HG02943 (cell line): Measurements from ENCODE around the gene DPP4.

ENCODE experiments used
- ATAC-seq: cut with Tn5 transposase; IDR thresholded peaks from one replicate; pipeline ENCODE4 v1.9.1; 2021; ENCODE audit warnings: mild to moderate bottlenecking, low read depth, moderate library complexity; ENCODE audit not compliant: unreplicated experiment

Gene DPP4

DNA sequence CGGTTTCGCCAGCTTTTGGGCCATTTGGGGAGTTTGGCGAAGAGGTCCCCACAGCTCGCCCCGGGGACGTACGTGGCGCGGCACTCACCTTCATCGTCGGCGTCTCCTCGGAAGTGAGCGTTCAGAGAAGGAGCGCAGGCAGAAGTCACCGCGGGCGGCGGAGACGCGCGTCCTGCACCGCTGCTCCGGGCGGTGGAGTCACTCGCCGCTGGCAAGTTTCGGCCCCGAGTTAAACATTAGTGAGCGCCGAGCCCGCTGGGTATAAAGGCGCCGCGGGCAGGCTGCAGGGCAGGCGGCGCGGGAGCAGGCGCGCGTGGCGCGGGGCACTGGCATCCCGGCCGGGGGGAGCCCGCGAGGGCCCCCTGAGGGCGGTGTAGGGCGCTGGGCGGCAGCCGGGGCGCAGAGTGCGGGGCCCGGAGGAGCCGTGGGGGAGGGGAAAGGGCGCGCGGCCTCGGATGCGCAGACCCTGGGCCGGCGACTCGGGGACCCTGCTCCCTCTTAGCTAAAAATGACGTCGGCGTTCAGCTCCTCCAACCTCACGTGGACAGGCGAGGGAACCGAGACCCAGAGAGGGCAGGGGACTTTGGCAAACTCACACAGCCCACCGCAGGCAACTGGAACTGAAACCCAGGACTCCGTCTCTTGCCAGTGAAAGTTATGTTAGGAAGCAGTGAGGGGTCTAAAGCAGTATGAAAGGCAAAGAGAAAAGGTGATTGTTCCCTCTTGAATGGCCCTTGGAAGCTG, at the start of gene DPP4:
DPP4 (minus strand) TSS at position 328 of the 744 bp plus-strand sequence; CDS start at position 94, 234 bp downstream.
- ATAC-seq = peak; percentile 96

DNA sequence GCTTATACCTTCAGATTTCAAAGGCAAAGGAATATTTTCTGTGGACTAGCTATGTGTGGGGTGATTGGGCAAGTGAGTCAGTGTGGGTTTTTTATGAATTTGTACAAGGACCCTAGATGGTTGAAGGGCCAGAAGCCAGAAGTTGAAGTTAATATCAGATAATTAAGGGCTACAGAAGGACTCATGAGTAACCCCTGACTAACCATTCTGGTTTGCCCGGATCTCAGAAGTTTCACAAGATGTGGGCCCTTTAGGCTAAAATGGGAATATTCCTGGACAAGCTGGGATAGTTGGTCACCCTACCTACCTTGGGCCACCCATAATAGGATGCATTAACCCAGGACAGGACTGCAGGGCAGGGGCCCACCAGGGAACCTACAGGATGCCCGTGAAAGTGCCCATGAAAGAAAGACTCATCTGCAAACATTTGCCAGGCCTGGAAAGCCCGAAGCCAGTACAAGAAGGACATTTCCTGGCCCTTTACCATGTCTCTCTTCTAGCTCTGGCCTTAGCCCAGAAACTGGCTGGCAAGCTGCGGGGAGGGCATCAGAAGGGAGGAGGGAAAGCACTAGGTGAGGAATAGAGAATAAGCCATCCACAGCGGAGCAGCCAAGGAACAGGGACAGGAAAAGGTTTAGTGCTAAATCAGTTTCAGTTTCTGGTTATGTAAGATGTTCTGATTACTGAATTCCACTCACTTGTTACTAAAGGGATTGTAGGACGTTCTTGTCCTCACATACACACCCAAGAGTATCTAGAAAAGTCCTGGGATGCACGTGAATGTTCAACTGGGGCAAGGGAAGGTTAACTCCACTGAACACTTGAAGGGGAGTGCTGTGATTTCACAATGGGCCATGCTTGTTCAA, 44.4 kb upstream of the DPP4 start:
- no peak for ATAC-seq

DNA sequence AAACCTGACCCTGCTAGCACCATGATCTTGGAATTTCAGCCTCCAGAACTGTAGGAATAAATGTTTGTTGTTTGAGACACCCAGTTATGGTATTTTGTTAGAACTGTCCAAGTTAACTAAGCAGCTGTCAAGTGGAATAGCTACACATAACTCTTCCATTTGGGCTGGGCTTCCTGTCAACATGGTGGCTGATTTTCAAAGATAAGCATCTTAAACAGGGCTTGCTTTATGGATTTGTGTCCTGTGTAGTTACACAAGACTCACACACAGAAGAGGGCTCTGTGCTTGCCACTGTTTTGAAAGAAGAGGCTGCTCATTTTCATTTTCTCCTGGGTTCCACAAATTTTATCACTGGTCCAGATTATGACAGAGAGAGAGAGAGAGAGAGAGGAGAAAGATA, 42.3 kb upstream of the DPP4 start:
- no peak for ATAC-seq

GRCh38 chr2:162115076-162115475, 41.1 kb upstream of the DPP4 start:
- no peak for ATAC-seq

DNA sequence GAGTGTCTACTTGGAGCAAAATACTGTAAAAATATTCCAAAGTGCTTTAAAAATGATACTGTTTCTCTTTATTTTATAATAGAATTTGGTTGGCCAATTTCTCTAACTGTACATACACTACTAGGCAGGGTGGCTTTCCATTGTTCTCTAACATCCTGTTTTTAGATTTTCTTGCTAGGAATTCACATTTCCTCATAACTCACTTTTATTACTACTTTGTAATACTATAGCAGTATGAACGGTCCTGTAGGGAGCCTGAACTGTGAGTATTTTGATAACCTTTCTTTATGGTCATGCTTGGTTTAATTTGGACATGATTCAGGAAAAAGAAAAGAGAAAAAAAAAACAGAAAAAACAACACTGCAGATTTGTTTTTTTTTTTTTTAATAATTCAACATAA, 40.3 kb upstream of the DPP4 start:
- ATAC-seq = no peak

DNA sequence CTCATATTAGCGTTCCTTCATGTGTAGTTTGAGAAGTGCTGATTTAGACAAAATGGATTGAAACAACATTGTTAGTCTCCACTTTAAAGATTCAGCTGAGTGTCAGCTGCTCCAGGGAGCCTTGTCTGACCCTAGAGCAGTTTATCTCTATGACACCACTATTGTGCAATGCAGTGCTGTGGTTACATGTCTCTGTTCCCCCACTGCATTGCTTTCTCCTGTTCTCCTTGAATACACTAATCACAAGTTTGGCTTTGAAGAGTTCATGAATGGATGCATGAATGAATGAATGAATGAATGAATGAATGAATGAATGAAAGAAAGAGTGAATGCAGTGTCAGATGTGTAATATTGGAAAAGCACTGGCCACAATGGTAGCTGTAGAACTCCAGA, 39.8 kb upstream of the DPP4 start:
- ATAC-seq = no peak

DNA sequence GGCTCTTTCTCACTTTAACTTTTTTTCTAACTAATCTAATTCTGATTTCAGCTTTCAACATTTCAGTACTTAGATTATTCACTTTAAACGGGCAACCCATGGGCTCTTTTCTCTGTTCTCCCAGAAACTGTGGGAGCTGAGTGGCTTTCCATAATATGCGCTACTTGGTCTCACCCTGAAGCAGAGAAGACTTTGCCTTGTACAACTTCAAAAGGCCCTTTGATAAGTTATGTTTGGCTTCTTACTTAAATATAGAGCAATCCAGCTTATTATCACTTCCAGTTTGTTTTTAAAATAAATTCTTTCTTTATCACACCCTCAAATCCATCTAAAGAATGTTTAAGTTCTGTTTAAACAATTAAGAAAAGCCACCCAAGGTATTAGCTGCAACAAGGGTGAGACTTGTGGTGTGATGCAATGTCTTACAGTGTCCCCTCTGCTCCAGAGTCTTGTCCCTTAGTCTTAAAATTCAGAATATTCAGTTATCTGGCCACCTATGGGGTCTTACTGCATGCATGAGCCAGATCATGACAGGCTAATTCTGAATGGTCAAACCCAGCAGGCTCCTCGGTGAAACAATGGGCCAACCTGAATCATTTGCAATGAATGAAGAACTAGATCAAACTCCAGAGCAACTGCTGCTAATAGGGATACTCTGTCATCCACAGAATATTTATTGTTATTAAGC, 39.2 kb upstream of the DPP4 start:
- no peak for ATAC-seq

DNA sequence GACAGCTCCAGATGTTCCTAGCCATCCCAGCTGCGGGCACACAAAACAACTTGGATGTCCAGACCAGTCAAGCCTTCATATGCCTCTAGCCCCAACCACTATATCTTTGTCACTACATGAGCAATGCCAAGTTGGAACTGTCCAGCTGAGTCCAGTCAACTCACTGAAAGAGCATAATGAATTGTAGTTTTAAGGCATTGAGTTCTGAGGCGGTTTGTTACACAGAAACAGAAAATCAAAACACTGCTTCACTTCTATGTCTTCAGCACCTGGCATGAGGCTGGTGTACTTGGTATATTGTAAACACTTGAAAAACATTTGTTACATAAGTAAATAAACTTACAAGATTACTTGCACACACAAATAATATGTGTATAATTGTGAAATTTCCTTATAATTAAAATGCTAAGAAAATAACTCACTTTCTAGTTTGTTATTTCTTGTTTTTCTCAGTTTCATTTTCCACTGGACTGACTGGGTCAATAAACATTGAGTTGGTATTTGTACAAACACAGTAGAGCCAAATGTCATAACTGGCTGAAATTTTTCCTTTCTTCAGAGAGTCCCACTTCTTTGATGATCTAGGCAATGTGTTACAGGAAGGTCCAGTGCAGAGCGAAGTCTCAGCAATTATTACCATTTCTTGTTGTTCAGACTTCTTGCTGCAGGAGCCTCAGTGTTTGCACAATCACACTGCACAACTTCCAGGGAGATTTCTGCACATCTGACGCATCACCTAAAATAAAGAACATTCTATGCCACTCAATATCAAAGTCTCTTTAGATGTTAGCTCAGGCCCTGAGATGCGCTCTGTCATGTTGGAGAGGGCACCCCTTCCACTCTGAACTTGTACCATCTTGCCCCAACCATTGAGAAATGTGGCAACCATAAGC, 38.2 kb upstream of the DPP4 start:
- ATAC-seq = no peak

DNA sequence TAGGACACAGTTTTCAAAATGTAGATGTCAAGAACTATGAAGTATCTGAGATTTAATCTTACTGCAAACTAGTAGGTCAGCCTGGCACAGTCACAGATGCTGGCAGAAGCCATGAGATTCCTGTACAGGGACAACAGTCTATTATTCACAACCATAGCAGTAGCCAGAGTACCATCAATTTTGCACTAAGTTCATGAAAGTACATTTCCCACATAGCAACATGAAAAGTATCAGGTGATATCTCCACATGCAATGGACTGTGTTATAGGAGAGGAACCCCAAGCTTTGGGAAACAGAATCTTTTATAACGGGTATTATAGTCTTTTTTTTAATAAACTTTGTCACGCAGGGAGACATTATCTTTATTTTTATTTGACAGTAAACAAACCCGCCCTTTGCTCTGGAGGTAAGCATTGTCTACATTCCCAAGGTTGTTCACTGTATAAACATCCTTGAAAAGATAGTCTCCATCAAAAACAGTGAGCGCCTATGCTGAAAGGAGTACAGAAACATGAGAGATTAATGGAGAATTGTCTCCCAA, 33.4 kb upstream of the DPP4 start:
- no peak for ATAC-seq

DNA sequence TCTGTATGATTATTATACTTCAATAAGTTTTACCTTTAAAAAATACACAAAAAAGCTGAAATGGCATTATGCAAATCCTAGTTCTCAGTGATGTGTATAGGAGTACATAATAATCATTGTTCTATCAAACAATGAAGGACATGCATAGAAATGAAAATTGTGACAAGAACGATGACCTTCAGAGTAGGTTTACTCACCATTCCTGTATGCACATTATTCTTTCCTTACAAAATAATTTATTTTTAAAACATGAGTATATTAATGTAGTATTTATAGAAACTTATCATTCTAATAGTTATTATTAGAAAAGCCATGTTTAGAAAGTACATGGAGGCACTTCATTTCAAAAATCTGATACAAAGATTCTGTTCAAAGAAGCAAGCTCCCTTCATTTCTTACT, 32.7 kb upstream of the DPP4 start:
- ATAC-seq = no peak

GRCh38 chr2:162106146-162106551, 32.1 kb upstream of the DPP4 start:
- ATAC-seq = no peak

DNA sequence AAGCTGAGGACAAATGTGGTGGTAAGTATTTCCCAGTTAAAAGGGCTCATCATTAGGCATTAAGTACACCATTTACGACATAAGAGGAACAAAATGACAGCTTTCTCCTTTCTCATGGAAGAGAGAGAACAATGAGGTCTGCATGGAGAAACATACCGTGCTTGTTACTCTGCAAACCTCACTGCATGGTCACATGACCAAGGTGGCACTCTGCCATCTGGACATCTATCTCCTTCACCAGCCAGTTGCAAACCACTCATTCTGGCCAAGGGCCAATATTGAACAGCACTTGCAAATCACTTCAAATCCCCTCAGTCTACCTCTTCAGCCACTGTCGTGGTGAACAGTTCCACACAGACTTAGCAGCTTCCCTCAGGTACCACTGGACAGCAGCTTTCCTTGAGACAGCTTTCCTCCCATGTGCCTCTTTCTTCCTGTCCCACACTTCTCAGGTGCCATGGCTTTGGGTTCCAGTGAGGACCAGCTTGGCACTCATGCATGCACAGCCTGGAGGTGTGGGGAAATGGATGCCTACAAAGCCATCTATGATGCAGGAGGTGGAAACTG, 29.5 kb upstream of the DPP4 start:
- no peak for ATAC-seq

DNA sequence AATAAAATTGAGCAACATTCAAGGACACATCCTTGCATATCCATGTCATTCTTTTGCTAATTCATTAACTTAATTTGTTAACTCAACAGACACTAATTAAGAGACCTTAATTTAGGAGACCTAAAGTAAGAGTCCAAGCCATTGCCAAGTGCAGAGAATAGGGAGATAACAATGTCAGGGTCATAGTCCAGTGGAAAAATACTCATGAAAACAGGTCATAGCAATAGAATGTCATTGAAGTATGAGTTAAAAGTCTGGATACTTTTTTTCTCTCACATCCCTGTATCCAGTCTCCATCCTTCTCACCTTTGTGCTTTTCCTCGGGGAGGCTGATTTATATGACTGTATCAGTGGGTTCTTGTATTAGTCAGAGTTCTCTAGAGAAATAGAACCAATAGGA, 26.6 kb upstream of the DPP4 start:
- no peak for ATAC-seq

DNA sequence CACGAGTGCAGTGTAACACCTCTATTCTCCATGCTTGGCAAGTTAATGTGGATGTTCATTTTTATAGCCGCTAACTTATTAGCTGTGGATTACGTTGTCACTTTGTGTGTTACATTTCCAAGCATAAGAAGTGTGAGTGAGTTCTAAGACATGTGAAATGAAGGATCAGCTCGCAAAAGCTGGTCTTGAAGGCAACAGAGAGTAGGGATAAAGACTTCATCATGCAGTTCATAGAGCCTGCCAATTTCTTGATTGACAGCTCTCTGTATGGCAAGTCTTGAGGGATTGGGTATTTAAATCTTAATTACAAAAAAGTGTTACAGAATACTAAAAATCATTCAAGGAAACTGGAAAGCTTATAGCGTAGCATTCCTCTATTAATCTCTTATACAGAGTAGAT, 25.8 kb upstream of the DPP4 start:
- ATAC-seq = no peak

- ATAC-seq = no peak
Measured at GRCh38 chr2:162092658-162093556, 18.9 kb upstream of the DPP4 start.

DNA sequence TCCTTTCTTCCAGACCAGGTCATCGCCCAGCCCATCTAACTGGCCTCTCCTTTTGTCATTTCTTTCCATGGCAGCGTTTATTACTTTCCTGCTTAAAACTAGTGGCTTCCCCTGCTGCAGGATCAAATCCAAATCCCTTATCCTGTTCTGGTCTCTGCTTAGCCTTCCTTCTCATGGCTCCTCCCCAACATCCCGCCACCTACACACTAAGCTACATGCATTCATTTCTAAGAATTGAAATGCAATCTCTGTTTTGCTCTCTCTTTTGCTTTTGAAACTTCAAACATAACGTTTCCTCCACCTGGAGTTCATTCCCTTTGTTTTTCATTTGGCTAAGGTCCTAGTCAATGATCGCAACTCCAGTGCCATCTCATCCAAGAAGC, 18.0 kb upstream of the DPP4 start:
- no peak for ATAC-seq

- no peak for ATAC-seq
Measured at GRCh38 chr2:162091325-162092007, 17.5 kb upstream of the DPP4 start.

DNA sequence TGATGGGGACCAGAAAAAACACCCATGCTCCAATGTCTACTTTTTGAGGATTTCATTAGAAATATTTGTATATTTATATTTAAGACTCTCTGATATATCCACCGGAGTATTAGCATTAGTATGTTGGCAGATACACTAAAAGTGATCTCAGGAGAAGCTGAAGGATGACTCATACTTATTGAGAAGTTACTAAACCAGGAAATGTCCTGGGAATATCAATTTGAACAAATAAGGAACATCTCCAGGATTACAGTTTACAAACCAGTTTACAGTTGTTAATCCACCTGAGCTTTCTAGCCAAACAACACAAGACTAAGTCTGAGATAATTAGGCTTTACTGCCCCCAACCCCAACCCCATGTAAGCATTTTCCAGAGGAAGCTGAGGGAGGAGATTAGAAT, 16.1 kb upstream of the DPP4 start:
- no peak for ATAC-seq
